Inflammatory macrophage treated with lipopolysaccharide for 4 hours (primary cell): ENCODE data around the gene NNT.
A peak's percentile ranks its signal among the peaks of the same experiment; 100 is the strongest.
"Not testable (repeated sequence)": the region's sequence is repeated elsewhere in the genome, so short reads cannot be mapped to it uniquely, and the experiment has no call there.

ENCODE experiments used
- DNase-seq: peaks from one replicate; pipeline ENCODE4 v3.0.0-alpha.2; 2020

Gene NNT

DNA sequence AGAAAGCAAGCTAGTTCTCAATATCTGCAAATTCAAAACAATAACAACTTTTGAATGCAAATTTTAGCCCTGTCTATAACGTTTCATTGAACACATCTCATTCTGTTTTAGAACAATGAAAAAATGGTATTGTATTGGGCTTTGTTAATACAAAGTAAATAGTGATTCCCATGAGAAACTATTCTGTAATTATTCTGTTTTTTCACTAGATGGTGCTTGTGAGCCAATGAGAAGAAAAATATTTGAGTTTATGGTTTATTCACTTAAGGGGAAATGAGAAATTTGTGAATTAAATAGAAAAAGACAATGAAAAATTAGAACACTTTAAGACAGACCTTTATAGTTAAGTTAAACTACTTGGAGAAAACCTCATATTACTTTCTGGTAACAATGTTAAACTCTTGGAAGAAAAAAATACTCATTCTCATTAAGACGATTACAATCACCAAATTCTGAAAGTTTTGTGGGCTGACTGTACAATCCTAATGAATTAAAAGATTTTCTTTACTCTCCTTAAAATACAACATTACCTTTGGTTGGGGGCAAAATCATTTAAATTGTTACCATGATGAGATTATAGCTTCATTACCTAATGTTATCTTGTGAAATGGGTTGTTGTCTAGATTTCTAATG is 127.0 kb downstream of the NNT start:
- peak; percentile 10 for DNase-seq

DNA sequence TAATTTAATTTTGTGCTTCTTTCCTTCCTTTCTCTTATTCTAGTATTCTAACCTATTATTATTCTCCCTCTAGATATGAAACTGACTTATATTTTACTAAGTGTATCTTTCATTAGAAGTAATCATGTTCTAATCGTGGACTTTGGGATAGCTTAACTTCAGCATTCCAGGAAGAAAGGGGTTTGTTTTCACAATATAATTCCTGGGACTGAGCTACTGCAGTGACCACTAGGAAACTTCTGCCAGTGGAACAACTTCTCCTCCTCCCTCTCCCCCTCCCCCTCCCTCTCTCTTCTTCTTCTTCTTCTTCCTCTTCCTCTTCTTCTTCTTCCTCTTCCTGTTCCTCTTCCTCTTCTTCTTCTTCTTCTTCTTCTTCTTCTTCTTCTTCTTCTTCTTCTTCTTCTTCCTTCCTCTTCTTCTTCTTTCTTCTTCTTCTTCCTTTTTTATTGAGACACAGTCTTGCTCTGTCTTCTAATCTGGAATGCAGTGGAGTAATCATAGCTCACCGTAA is 127.9 kb downstream of the NNT start:
- no peak for DNase-seq

- no peak for DNase-seq
Observed at GRCh38 chr5:43731573-43731972, 128.6 kb downstream of the NNT start.

DNA sequence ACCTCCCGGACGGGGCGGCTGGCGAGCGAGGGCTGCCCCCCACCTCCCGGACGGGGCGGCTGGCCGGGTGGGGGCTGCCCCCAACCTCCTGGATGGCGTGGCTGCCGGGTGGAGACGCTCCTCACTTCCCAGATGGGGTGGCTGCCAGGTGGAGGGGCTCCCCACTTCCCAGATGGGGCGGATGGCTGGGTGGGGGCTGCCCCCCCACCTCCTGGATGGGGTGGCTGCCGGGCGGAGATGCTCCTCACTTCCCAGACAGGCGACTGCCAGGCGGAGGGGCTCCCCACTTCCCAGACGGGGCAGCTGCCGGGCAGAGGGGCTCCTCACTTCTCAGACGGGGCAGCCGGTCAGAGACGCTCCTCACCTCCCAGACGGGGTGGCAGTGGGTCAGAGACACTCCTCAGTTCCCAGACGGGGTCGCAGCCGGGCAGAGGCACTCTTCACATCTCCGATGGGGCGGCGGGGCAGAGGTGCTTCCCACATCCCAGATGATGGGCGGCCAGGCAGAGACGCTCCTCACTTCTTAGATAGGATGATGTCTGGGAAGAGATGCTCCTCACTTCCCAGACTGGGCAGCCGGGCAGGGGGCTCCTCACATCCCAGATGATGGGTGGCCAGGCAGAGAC is 143.1 kb downstream of the NNT start:
- not testable (repeated sequence) for DNase-seq

- DNase-seq = no peak
Observed at GRCh38 chr5:43750809-43751208, 147.8 kb downstream of the NNT start.

GRCh38 chr5:43753069-43753468 is 150.1 kb downstream of the NNT start:
- no peak for DNase-seq
